SK-N-SH (cell line): Measurements from ENCODE around the gene MAPKAP1. TPM values are rescaled to one million over a fixed set of nuclear protein-coding genes. Genes with fewer than 3 reads are reported as not detected.

ENCODE experiments used
- CTCF ChIA-PET: fragments of 300-600, 350-600 bp; formaldehyde crosslinking; extraction: SDS; loops from one replicate; lab custom pipeline; 2021; lab: Yijun Ruan, JAX
- POLR2A ChIA-PET: fragments of 350-600 bp; sonication (Branson Sonifier 250); formaldehyde crosslinking; extraction: SDS; loops from one replicate; lab custom pipeline; 2020; ENCODE audit warnings: antibody characterized with exemption, inconsistent platforms; lab: Yijun Ruan, JAX
- DNase-seq: peaks from one replicate; pipeline ENCODE4 v3.0.0; 2012
- H2AFZ ChIP-seq: fragments of 200-600 bp; sonication (generic); 2 replicates; pipeline ENCODE4 v1.8.1; 2016; ENCODE audit warnings: antibody characterized with exemption, mild to moderate bottlenecking, low read depth
- H3F3A ChIP-seq: fragments of 200-600 bp; sonication (generic); replicated peaks from 2 replicates; pipeline ENCODE3; 2016; ENCODE audit warnings: antibody characterized with exemption, mild to moderate bottlenecking; ENCODE audit not compliant: insufficient read depth
- H3K27ac ChIP-seq, 2 experiments: fragments of 200-500 bp in 1 of 2; fragments of 200-600 bp in 1 of 2; sonication (Bioruptor generic) in 1 of 2; sonication (generic), shearing (Covaris generic) in 1 of 2; 2 replicates each; pipeline versions ENCODE4 v1.5.1 to v1.6.1; 2014 to 2016; ENCODE audit warnings: low read depth in 2 of 2, inconsistent platforms in 1 of 2, low read length in 1 of 2, mild to moderate bottlenecking in 1 of 2, mixed read lengths in 1 of 2
- H3K27me3 ChIP-seq: fragments of 200-600 bp; sonication (generic), shearing (Covaris generic); 2 replicates; pipeline ENCODE4 v1.6.1; 2016; ENCODE audit warnings: mixed run types; ENCODE audit not compliant: insufficient read depth
- H3K36me3 ChIP-seq, 2 experiments: fragments of 200-500 bp in 1 of 2; fragments of 200-600 bp in 1 of 2; sonication (Bioruptor generic) in 1 of 2; sonication (generic) in 1 of 2; replicated peaks in 1 of 2; 2 replicates each; pipeline versions ENCODE3 to v1.5.1; 2014 to 2016; ENCODE audit warnings: low read length in 1 of 2, mild to moderate bottlenecking in 1 of 2; ENCODE audit not compliant: insufficient read depth in 2 of 2, control insufficient read depth in 1 of 2
- H3K4me1 ChIP-seq, 2 experiments: fragments of 200-500 bp in 1 of 2; fragments of 200-600 bp in 1 of 2; sonication (Bioruptor generic) in 1 of 2; sonication (generic), shearing (Covaris generic) in 1 of 2; 2 replicates each; pipeline versions ENCODE4 v1.5.1 to v1.6.1; 2014 to 2016; ENCODE audit warnings: low read depth in 1 of 2, low read length in 1 of 2, mixed run types in 1 of 2; ENCODE audit not compliant: insufficient read depth in 2 of 2, control insufficient read depth in 1 of 2
- H3K4me2 ChIP-seq: fragments of 200-600 bp; sonication (generic), shearing (Covaris generic); 2 replicates; pipeline ENCODE4 v1.6.1; 2017; ENCODE audit warnings: mixed run types
- H3K4me3 ChIP-seq, 2 experiments: fragments of 200-500 bp in 1 of 2; fragments of 200-600 bp in 1 of 2; sonication (Bioruptor generic) in 1 of 2; sonication (generic), shearing (Covaris generic) in 1 of 2; 2 replicates each; pipeline versions ENCODE4 v1.5.1 to v1.8.1; 2014 to 2016; ENCODE audit warnings: low read depth in 2 of 2, inconsistent platforms in 1 of 2, low read length in 1 of 2, mild to moderate bottlenecking in 1 of 2, mixed read lengths in 1 of 2, moderate library complexity in 1 of 2
- H3K79me2 ChIP-seq: fragments of 200-600 bp; sonication (generic); 2 replicates; pipeline ENCODE4 v1.8.1; 2017; ENCODE audit warnings: mild to moderate bottlenecking; ENCODE audit not compliant: insufficient read depth
- H3K9ac ChIP-seq: fragments of 200-600 bp; sonication (generic); 2 replicates; pipeline ENCODE4 v1.6.1; 2017; ENCODE audit warnings: mixed run types
- H3K9me2 ChIP-seq: fragments of 200-600 bp; sonication (generic); 2 replicates; pipeline ENCODE4 v1.6.1; 2017; ENCODE audit warnings: mixed run types
- H3K9me3 ChIP-seq: fragments of 200-600 bp; sonication (generic); 2 replicates; pipeline ENCODE4 v1.6.1; 2017; ENCODE audit warnings: mixed run types, mild to moderate bottlenecking, moderate library complexity
- H4K20me1 ChIP-seq: fragments of 200-600 bp; sonication (generic); 2 replicates; pipeline ENCODE4 v1.6.1; 2017; ENCODE audit warnings: mild to moderate bottlenecking, mixed run types; ENCODE audit not compliant: insufficient read depth
- FOSL2 ChIP-seq: IDR thresholded peaks from 2 replicates; pipeline ENCODE4 v1.4.0; 2012; ENCODE audit warnings: low read depth, mild to moderate bottlenecking, moderate library complexity, borderline replicate concordance
- GABPA ChIP-seq: IDR thresholded peaks from 2 replicates; pipeline ENCODE4 v1.4.0; 2012; ENCODE audit warnings: low read depth, mild to moderate bottlenecking
- RFX5 ChIP-seq: IDR thresholded peaks from 2 replicates; pipeline ENCODE4 v1.6.1; 2012; ENCODE audit warnings: mild to moderate bottlenecking, improper control_type of control experiment, low read length
- TCF12 ChIP-seq: IDR thresholded peaks from 2 replicates; pipeline ENCODE4 v1.4.0; 2012
- USF1 ChIP-seq: IDR thresholded peaks from 2 replicates; pipeline ENCODE4 v1.4.0; 2012; ENCODE audit warnings: low read depth, borderline replicate concordance
- ZBTB33 ChIP-seq: IDR thresholded peaks from 2 replicates; pipeline ENCODE4 v1.4.0; 2012; ENCODE audit warnings: low read depth, borderline replicate concordance
- WGBS: methylation state at CpG from one replicate; pipeline ENCODE4 v1.1.6; 2017; ENCODE audit warnings: low lambda C conversion rate; 5-methylcytosine and 5-hydroxymethylcytosine counted together
- polyA plus RNA-seq, 3 experiments: library from polyadenylated mRNA; depleted of rRNA; stranded (reverse); fragments of >200 nt; gene quantifications; 2 replicates each; pipeline ENCODE4 v1.2.3, GENCODE V29; 2012

The MAPKAP1 gene
- polyA plus RNA-seq, 1 of the 3 experiments (the other 2 are of a cell fraction) = 117 TPM

- H3K9me3 ChIP-seq = no peaks in the 10 kb centered on the region
- H3K4me1 ChIP-seq = peaks cover 18 to 61% of the 10 kb centered on the region in 2 experiments
- H3K36me3 ChIP-seq = peaks cover 0 to 1% of the 10 kb centered on the region in 2 experiments
- POLR2A ChIA-PET = no interaction called here
- no peaks in the 10 kb centered on the region for H3K27me3 ChIP-seq
- H4K20me1 ChIP-seq = no peaks in the 10 kb centered on the region
- H3K4me3 ChIP-seq = no peak overlapping the region
- TF ChIP-seq RFX5 (peak; percentile 88), FOSL2 (no peak)
- 89% methylated on average over 5 of the region's 6 CpGs for WGBS
- no peak overlapping the region for H2AFZ ChIP-seq
- no peak overlapping the region for H3K9ac ChIP-seq
- H3F3A ChIP-seq = peaks cover 60% of the 10 kb centered on the region
- DNase-seq = no peak
- H3K9me2 ChIP-seq = no peaks in the 10 kb centered on the region
- CTCF ChIA-PET = interaction anchor here (1.2 to 1.4 kb wide), 3 partner anchors 11 to 874 kb away, joined by 3 to 5 read pairs (median 4); no protein-coding TSS in a partner anchor
- no peak overlapping the region for H3K4me2 ChIP-seq
- H3K27ac ChIP-seq = peak overlapping the region; percentile 39 to 98; a peak in 3 of 4 replicates
- peaks cover 16% of the 10 kb centered on the region; the same call in 1 of the 2 replicates for H3K79me2 ChIP-seq
Observed at GRCh38 chr9:125524583-125525355, 182.2 kb downstream of the MAPKAP1 start.

GRCh38 chr9:125523681-125524080 is 183.3 kb downstream of the MAPKAP1 start:
- ChIA-PET POLR2A (no interaction called here), CTCF (interaction anchor here (1.4 kb wide), 1 partner anchor 875 kb away, joined by 4 read pairs; no protein-coding TSS in a partner anchor)
- WGBS = 94% methylated on average over 3 of the region's 3 CpGs

More at GRCh38 chr9:125523681-125524080, 183.3 kb downstream of the MAPKAP1 start:
- Histone ChIP-seq H3K9me3 (no peaks in the 10 kb centered on the region), H3K4me1 (peaks cover 18 to 61% of the 10 kb centered on the region in 2 experiments), H3K4me2 (no peak overlapping the region), H3K27ac (peak overlapping the region in 1 of 2 experiments; percentile 98; a peak in 2 of 4 replicates), H3K27me3 (no peaks in the 10 kb centered on the region), H4K20me1 (no peaks in the 10 kb centered on the region), H2AFZ (no peak overlapping the region), H3K9ac (no peak overlapping the region), H3F3A (peaks cover 60% of the 10 kb centered on the region), H3K36me3 (peaks cover 0 to 3% of the 10 kb centered on the region in 2 experiments), H3K4me3 (no peak overlapping the region), H3K79me2 (peaks cover 16% of the 10 kb centered on the region; the same call in 1 of the 2 replicates), H3K9me2 (no peaks in the 10 kb centered on the region)
- TF ChIP-seq TCF12 = no peak
- no peak for TF ChIP-seq ZBTB33
- TF ChIP-seq USF1 = no peak
- no peak for TF ChIP-seq GABPA
- DNase-seq = no peak
